Peyer's patch (tissue), 4 donors: ENCODE measurements around the gene MIEF2.

Experiments used
- CTCF ChIP-seq, 6 experiments: fragments of 450-650 bp in 4 of 6; fragments of 200-600 bp in 2 of 6; sonication (generic) in 1 of 6; IDR thresholded peaks; one replicate each; pipeline ENCODE4 v1.5.1; 2017 to 2019; ENCODE audit warnings: antibody characterized with exemption in 6 of 6, mild to moderate bottlenecking in 3 of 6, moderate library complexity in 1 of 6
- POLR2A ChIP-seq, 2 donors: fragments of 450-650 bp; IDR thresholded peaks; one replicate each; pipeline ENCODE4 v1.5.1; 2017; ENCODE audit warnings: antibody characterized with exemption in 2 of 2, mild to moderate bottlenecking in 2 of 2, moderate library complexity in 2 of 2

- TF ChIP-seq CTCF (IDR thresholded peaks at IDR 0.05) (no peak), POLR2A (IDR thresholded peaks at IDR 0.05) (no peak)
Measured at GRCh38 chr17:18280249-18280648, 19.8 kb downstream of the MIEF2 start.
